ENCODE results near the gene LRRTM3.

- no peak for TF ChIP-seq CTCF (IDR thresholded peaks at IDR 0.05 in 8 of 11, conservative IDR thresholded peaks at IDR 0.05 in 3 of 11)
- TF ChIP-seq POLR2A (IDR thresholded peaks at IDR 0.05): no peak
Measured at GRCh38 chr10:67046507-67046906, 120.7 kb downstream of the LRRTM3 start.

Measured in spleen (tissue), 7 donors.